Neural crest cell (in vitro differentiated cells): ENCODE data around the gene MRPL58. TPM values are rescaled to one million over a fixed set of nuclear protein-coding genes. Genes with fewer than 3 reads are reported as not detected.
"Not testable (repeated sequence)": the region's sequence is repeated elsewhere in the genome, so short reads cannot be mapped to it uniquely, and the experiment has no call there.

Experiments used
- DNase-seq: peaks from one replicate; pipeline ENCODE4 v3.0.0; 2021; ENCODE audit warnings: low read depth, mixed read lengths, low spot score
- H3K27ac Mint-ChIP-seq: one replicate; pipeline ENCODE4 v1.8.0; 2021; ENCODE audit warnings: mild to moderate bottlenecking, mixed read lengths; ENCODE audit not compliant: unreplicated experiment
- H3K27me3 Mint-ChIP-seq: 2 replicates; pipeline ENCODE4 v1.8.0; 2021; ENCODE audit warnings: low read depth, mild to moderate bottlenecking, mixed read lengths
- H3K36me3 Mint-ChIP-seq: 2 replicates; pipeline ENCODE4 v1.8.0; 2021; ENCODE audit warnings: low read depth, mild to moderate bottlenecking, mixed read lengths
- H3K4me1 Mint-ChIP-seq: 2 replicates; pipeline ENCODE4 v1.8.0; 2021; ENCODE audit warnings: mixed read lengths
- H3K4me3 Mint-ChIP-seq: one replicate; pipeline ENCODE4 v1.8.0; 2021; ENCODE audit warnings: mild to moderate bottlenecking, mixed read lengths
- H3K9me3 Mint-ChIP-seq: 2 replicates; pipeline ENCODE4 v1.8.0; 2021; ENCODE audit warnings: mixed read lengths
- CTCF ChIP-seq: fragments of 200-600 bp; sonication (generic); conservative IDR thresholded peaks from 2 replicates; pipeline ENCODE4 v1.5.0; 2021; ENCODE audit warnings: antibody characterized with exemption, mild to moderate bottlenecking
- long read RNA-seq: library from polyadenylated mRNA; unstranded; transcript quantifications from one replicate; pipeline ENCODE4 v2.0.0, GENCODE V29; 2020
- total RNA-seq: library from RNA; stranded (reverse); gene quantifications from 2 replicates; pipeline ENCODE4 v1.2.1, GENCODE V29; 2021

The MRPL58 gene
- 35.3 and 37.6 TPM in 2 replicates for total RNA-seq
- long read RNA-seq, transcript MRPL58-201 (6 exons, 890 nt) = major isoform, 13 of 17 reads
- long read RNA-seq, partial matches to known transcripts = 0 of 17 reads
- long read RNA-seq, other reads (novel, unspliced or antisense) = 2 of 17 reads

GRCh38 chr17:75012346-75013091, at the start of gene MRPL58:
TSS of gene MRPL58 (plus strand) at chr17:75012670. CDS start at chr17:75012687, 17 bp downstream.
- Mint-ChIP-seq H3K4me3 (peak within 1 kb of the TSS; percentile 97), H3K9me3 (no peaks in the 10 kb centered on the region), H3K27ac (peak within 1 kb of the TSS; percentile 98), H3K27me3 (no peaks in the 10 kb centered on the region), H3K4me1 (peaks cover 30% of the 10 kb centered on the region), H3K36me3 (peaks cover 3% of the 10 kb centered on the region)
- peak; percentile 71 for TF ChIP-seq CTCF
- DNase-seq = peak; percentile 82

GRCh38 chr17:74963656-74964055, 48.8 kb upstream of the MRPL58 start:
- no peak for DNase-seq
- H3K36me3 Mint-ChIP-seq = no peaks in the 10 kb centered on the region
- peak overlapping the region; percentile 67 for H3K27ac Mint-ChIP-seq
- H3K27me3 Mint-ChIP-seq = peaks cover 10% of the 10 kb centered on the region
- H3K4me1 Mint-ChIP-seq = peaks cover 3% of the 10 kb centered on the region
- no peak overlapping the region for H3K4me3 Mint-ChIP-seq
- no peak for TF ChIP-seq CTCF
- no peaks in the 10 kb centered on the region for H3K9me3 Mint-ChIP-seq

- Mint-ChIP-seq H3K9me3 (no peaks in the 10 kb centered on the region), H3K4me1 (peaks cover 3% of the 10 kb centered on the region), H3K27me3 (peaks cover 7% of the 10 kb centered on the region), H3K4me3 (no peak overlapping the region), H3K36me3 (no peaks in the 10 kb centered on the region), H3K27ac (no peak overlapping the region)
- DNase-seq = no peak
- no peak for TF ChIP-seq CTCF
These were observed 48.2 kb upstream of the MRPL58 start for GRCh38 chr17:74964246-74964761.

- Mint-ChIP-seq H3K27me3 (peaks cover 4% of the 10 kb centered on the region), H3K36me3 (no peaks in the 10 kb centered on the region), H3K27ac (peak overlapping the region; percentile 75), H3K4me1 (peaks cover 3% of the 10 kb centered on the region), H3K9me3 (no peaks in the 10 kb centered on the region), H3K4me3 (no peak overlapping the region)
- DNase-seq = no peak
- no peak for TF ChIP-seq CTCF
These were observed 47.4 kb upstream of the MRPL58 start for GRCh38 chr17:74964988-74965622.

- no peak for DNase-seq
- no peaks in the 10 kb centered on the region for H3K9me3 Mint-ChIP-seq
- peaks cover 5% of the 10 kb centered on the region for H3K4me1 Mint-ChIP-seq
- peak overlapping the region; percentile 51 for H3K4me3 Mint-ChIP-seq
- H3K27me3 Mint-ChIP-seq = peaks cover 23% of the 10 kb centered on the region
- H3K36me3 Mint-ChIP-seq = no peaks in the 10 kb centered on the region
- H3K27ac Mint-ChIP-seq = no peak overlapping the region
- no peak for TF ChIP-seq CTCF
These were observed 44.1 kb upstream of the MRPL58 start for GRCh38 chr17:74968361-74968780.

- not testable (repeated sequence) for H3K4me3 Mint-ChIP-seq, H3K27ac Mint-ChIP-seq, H3K9me3 Mint-ChIP-seq, H3K36me3 Mint-ChIP-seq, H3K4me1 Mint-ChIP-seq, DNase-seq
- H3K27me3 Mint-ChIP-seq = peaks cover 34% of the 10 kb centered on the region
These were observed 43.0 kb upstream of the MRPL58 start for GRCh38 chr17:74969501-74969900.
